K562 (cell line): ENCODE data around the gene SPEG. TPM values are rescaled to one million over a fixed set of nuclear protein-coding genes. Genes with fewer than 3 reads are reported as not detected.

Experiments
- CHD4 ChIP-seq: fragments of 200-600 bp; sonication (generic); IDR thresholded peaks from 3 replicates; pipeline ENCODE4 v1.6.1; 2012; ENCODE audit warnings: low read depth, mild to moderate bottlenecking, mixed read lengths, low read length, inconsistent platforms; ENCODE audit not compliant: insufficient read depth, insufficient replicate concordance, poor library complexity, severe bottlenecking
- CREBBP ChIP-seq: IDR thresholded peaks from one replicate; pipeline ENCODE4 v1.6.1; 2012; ENCODE audit warnings: low read depth, mild to moderate bottlenecking, control low read depth, inconsistent platforms, low read length
- GATAD2B ChIP-seq: fragments of 450-650 bp; IDR thresholded peaks from 2 replicates; pipeline ENCODE4 v1.6.1; 2017; ENCODE audit warnings: mild to moderate bottlenecking, borderline replicate concordance
- HLTF ChIP-seq: fragments of 450-650 bp; IDR thresholded peaks from 2 replicates; pipeline ENCODE4 v1.6.1; 2016
- HMG20A ChIP-seq: fragments of 450-650 bp; formaldehyde crosslinking; conservative IDR thresholded peaks from 2 replicates; pipeline ENCODE4 v1.4.0; 2020; ENCODE audit warnings: mild to moderate bottlenecking, mixed read lengths
- NONO ChIP-seq, 2 experiments: fragments of 200-400 bp in 1 of 2; fragments of 450-650 bp in 1 of 2; formaldehyde crosslinking in 1 of 2; IDR thresholded peaks; 2 replicates each; pipeline ENCODE4 v1.6.1; 2017; ENCODE audit warnings: low read depth in 2 of 2, mild to moderate bottlenecking in 2 of 2, moderate library complexity in 2 of 2, low read length in 1 of 2
- POLR3G ChIP-seq: IDR thresholded peaks from 2 replicates; pipeline ENCODE4 v1.6.1; 2011; ENCODE audit not compliant: insufficient read length, insufficient replicate concordance; ENCODE audit errors: extremely low read depth
- SMARCE1 ChIP-seq: fragments of 450-650 bp; IDR thresholded peaks from 2 replicates; pipeline ENCODE4 v1.7.1; 2016; ENCODE audit warnings: mild to moderate bottlenecking
- ZBTB1 ChIP-seq: sonication (generic); formaldehyde crosslinking; IDR thresholded peaks from 2 replicates; pipeline ENCODE4 v1.8.1; 2023; ENCODE audit warnings: missing genetic modification reagents, low read depth, mild to moderate bottlenecking, borderline replicate concordance
- ZNF165 ChIP-seq: fragments of 250-450 bp; sonication (Bioruptor Pico); IDR thresholded peaks from 2 replicates; pipeline ENCODE4 v1.4.0; 2020; ENCODE audit warnings: borderline replicate concordance
- ZNF764 ChIP-seq: fragments of 250-450 bp; sonication (Bioruptor Pico); IDR thresholded peaks from 2 replicates; pipeline ENCODE4 v1.4.0; 2020; ENCODE audit warnings: low read depth, mild to moderate bottlenecking, moderate library complexity
- polyA plus RNA-seq, 8 experiments: library from polyadenylated mRNA; depleted of rRNA in 4 of 8; stranded (reverse) in 5 of 8; unstranded in 3 of 8; fragments of >200 nt; fragmentation: Nextera tagmentation in 2 of 8; fragmentation: Illumina TruSeq in 1 of 8; extraction: Ambion mirVana in 2 of 8; extraction: Trizol in 1 of 8; gene quantifications; 2 replicates each; pipeline versions ENCODE4 v1.2.1 to v1.2.3, GENCODE V29; 2011 to 2014; ENCODE audit warnings: inconsistent platforms in 1 of 8, missing spikeins in 1 of 8
- total RNA-seq, 7 experiments: library from RNA; depleted of rRNA in 6 of 7; stranded (reverse); fragments of >200 nt in 6 of 7; fragmentation: Illumina TruSeq in 2 of 7; extraction: Trizol in 2 of 7; gene quantifications; 2 replicates each; pipeline versions ENCODE4 v1.2.1 to v1.2.3, GENCODE V29; 2011 to 2021; ENCODE audit warnings: low replicate concordance in 1 of 7
- TF ChIP-seq, protein P1 (sequence below): sonication (generic); formaldehyde crosslinking; IDR thresholded peaks from 2 replicates; pipeline ENCODE4 v1.8.0; 2022; ENCODE audit warnings: mild to moderate bottlenecking, missing genetic modification reagents
- TF ChIP-seq, protein P2 (sequence below): fragments of 450-650 bp; IDR thresholded peaks from 2 replicates; pipeline ENCODE4 v1.6.1; 2016; ENCODE audit warnings: mild to moderate bottlenecking, moderate library complexity
- TF ChIP-seq, protein P3 (sequence below): sonication (generic); formaldehyde crosslinking; IDR thresholded peaks from 2 replicates; pipeline ENCODE4 v1.8.1; 2023; ENCODE audit warnings: mild to moderate bottlenecking, missing genetic modification reagents, moderate library complexity

SPEG gene
- total and polyA plus RNA-seq, 9 of the 15 experiments (the other 6 are each of a cell fraction or from before 2014, with no cell fraction given): 0.49 to 8.7 (median 3.0) TPM

DNA sequence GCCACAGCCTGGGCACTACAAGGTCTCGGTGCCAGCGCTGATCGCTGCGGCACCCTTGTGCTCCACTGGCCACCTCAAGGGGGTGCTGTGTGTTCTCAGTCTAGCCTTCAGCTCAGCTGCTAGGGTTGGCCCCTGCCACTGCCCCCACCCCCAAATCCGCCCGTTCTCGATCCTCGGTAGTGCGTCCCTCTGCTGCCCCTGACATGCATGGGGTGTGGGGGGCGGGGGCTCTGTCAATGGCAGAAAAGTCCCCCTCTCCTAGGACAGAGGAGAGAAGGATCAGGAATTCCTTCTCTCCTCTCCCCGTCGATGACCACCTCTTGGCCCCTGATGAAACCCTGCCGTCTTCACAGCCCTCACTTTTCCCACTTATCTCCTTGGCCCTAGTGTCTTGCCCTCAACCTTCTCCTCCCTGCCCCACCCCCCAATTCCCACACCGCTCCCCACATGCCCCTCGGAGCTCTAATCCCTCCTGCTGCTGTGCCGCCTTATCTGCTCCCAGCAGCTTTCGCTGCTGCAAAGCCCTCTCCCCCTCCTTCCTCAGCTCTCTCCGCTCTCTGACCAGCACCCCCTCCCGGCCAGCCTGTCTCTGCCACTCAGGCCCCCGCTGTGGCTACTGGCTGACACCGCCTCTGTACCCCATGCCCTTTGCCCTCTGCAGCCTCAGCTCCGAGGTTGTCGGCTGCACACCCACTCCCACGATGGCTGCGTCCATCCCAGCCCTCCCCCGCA is 75.3 kb downstream of the SPEG start (continued):
- TF ChIP-seq CHD4 (peak; percentile 39), HMG20A (CRISPR knock-in tag) (no peak), POLR3G (no peak), ZNF165 (CRISPR knock-in tag) (no peak), HLTF (peak; percentile 97), SMARCE1 (peak; percentile 98), ZBTB1 (no peak), NONO (IDR thresholded peaks at IDR 0.05; ENCODE audit: low read depth in 2 of 2, low read length in 1 of 2) (peak in 1 of 2 experiments; percentile 50; a peak in 1 of 4 replicates), GATAD2B (peak; percentile 45; the same call in 1 of the 2 replicates), CREBBP (no peak), ZNF764 (CRISPR knock-in tag) (peak; percentile 89)
- TF ChIP-seq, protein P1, sequence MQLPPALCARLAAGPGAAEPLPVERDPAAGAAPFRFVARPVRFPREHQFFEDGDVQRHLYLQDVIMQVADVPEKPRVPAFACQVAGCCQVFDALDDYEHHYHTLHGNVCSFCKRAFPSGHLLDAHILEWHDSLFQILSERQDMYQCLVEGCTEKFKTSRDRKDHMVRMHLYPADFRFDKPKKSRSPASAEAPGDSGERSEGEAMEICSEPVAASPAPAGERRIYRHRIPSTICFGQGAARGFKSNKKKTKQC (CRISPR knock-in tag): no peak
- TF ChIP-seq, protein P2, sequence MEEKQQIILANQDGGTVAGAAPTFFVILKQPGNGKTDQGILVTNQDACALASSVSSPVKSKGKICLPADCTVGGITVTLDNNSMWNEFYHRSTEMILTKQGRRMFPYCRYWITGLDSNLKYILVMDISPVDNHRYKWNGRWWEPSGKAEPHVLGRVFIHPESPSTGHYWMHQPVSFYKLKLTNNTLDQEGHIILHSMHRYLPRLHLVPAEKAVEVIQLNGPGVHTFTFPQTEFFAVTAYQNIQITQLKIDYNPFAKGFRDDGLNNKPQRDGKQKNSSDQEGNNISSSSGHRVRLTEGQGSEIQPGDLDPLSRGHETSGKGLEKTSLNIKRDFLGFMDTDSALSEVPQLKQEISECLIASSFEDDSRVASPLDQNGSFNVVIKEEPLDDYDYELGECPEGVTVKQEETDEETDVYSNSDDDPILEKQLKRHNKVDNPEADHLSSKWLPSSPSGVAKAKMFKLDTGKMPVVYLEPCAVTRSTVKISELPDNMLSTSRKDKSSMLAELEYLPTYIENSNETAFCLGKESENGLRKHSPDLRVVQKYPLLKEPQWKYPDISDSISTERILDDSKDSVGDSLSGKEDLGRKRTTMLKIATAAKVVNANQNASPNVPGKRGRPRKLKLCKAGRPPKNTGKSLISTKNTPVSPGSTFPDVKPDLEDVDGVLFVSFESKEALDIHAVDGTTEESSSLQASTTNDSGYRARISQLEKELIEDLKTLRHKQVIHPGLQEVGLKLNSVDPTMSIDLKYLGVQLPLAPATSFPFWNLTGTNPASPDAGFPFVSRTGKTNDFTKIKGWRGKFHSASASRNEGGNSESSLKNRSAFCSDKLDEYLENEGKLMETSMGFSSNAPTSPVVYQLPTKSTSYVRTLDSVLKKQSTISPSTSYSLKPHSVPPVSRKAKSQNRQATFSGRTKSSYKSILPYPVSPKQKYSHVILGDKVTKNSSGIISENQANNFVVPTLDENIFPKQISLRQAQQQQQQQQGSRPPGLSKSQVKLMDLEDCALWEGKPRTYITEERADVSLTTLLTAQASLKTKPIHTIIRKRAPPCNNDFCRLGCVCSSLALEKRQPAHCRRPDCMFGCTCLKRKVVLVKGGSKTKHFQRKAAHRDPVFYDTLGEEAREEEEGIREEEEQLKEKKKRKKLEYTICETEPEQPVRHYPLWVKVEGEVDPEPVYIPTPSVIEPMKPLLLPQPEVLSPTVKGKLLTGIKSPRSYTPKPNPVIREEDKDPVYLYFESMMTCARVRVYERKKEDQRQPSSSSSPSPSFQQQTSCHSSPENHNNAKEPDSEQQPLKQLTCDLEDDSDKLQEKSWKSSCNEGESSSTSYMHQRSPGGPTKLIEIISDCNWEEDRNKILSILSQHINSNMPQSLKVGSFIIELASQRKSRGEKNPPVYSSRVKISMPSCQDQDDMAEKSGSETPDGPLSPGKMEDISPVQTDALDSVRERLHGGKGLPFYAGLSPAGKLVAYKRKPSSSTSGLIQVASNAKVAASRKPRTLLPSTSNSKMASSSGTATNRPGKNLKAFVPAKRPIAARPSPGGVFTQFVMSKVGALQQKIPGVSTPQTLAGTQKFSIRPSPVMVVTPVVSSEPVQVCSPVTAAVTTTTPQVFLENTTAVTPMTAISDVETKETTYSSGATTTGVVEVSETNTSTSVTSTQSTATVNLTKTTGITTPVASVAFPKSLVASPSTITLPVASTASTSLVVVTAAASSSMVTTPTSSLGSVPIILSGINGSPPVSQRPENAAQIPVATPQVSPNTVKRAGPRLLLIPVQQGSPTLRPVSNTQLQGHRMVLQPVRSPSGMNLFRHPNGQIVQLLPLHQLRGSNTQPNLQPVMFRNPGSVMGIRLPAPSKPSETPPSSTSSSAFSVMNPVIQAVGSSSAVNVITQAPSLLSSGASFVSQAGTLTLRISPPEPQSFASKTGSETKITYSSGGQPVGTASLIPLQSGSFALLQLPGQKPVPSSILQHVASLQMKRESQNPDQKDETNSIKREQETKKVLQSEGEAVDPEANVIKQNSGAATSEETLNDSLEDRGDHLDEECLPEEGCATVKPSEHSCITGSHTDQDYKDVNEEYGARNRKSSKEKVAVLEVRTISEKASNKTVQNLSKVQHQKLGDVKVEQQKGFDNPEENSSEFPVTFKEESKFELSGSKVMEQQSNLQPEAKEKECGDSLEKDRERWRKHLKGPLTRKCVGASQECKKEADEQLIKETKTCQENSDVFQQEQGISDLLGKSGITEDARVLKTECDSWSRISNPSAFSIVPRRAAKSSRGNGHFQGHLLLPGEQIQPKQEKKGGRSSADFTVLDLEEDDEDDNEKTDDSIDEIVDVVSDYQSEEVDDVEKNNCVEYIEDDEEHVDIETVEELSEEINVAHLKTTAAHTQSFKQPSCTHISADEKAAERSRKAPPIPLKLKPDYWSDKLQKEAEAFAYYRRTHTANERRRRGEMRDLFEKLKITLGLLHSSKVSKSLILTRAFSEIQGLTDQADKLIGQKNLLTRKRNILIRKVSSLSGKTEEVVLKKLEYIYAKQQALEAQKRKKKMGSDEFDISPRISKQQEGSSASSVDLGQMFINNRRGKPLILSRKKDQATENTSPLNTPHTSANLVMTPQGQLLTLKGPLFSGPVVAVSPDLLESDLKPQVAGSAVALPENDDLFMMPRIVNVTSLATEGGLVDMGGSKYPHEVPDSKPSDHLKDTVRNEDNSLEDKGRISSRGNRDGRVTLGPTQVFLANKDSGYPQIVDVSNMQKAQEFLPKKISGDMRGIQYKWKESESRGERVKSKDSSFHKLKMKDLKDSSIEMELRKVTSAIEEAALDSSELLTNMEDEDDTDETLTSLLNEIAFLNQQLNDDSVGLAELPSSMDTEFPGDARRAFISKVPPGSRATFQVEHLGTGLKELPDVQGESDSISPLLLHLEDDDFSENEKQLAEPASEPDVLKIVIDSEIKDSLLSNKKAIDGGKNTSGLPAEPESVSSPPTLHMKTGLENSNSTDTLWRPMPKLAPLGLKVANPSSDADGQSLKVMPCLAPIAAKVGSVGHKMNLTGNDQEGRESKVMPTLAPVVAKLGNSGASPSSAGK: peak; percentile 61; the same call in 1 of the 2 replicates
- TF ChIP-seq, protein P3, sequence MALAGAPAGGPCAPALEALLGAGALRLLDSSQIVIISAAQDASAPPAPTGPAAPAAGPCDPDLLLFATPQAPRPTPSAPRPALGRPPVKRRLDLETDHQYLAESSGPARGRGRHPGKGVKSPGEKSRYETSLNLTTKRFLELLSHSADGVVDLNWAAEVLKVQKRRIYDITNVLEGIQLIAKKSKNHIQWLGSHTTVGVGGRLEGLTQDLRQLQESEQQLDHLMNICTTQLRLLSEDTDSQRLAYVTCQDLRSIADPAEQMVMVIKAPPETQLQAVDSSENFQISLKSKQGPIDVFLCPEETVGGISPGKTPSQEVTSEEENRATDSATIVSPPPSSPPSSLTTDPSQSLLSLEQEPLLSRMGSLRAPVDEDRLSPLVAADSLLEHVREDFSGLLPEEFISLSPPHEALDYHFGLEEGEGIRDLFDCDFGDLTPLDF (CRISPR knock-in tag): no peak
